ENCODE measurements around the gene CGNL1.

Gene CGNL1

GRCh38 chr15:57421110-57421509 is 44.8 kb downstream of the CGNL1 start:
- in situ Hi-C loops (cut with MboI; ENCODE audit: low sequenced_read_pairs) = no loop called here

- in situ Hi-C loops (cut with MboI; ENCODE audit: low sequenced_read_pairs) = no loop called here
These were observed 45.2 kb downstream of the CGNL1 start for GRCh38 chr15:57421551-57421950.

- in situ Hi-C loops (cut with MboI; ENCODE audit: low sequenced_read_pairs) = no loop called here
These were observed 45.9 kb downstream of the CGNL1 start for GRCh38 chr15:57422113-57422754.

GRCh38 chr15:57423599-57424140 is 47.4 kb downstream of the CGNL1 start:
- in situ Hi-C loops (cut with MboI; ENCODE audit: low sequenced_read_pairs) = no loop called here

GRCh38 chr15:57424628-57425405 is 48.5 kb downstream of the CGNL1 start:
- in situ Hi-C loops (cut with MboI; ENCODE audit: low sequenced_read_pairs) = no loop called here

- in situ Hi-C loops (cut with MboI; ENCODE audit: low sequenced_read_pairs) = no loop called here
These were observed 49.5 kb downstream of the CGNL1 start for GRCh38 chr15:57425842-57426241.

- in situ Hi-C loops (cut with MboI; ENCODE audit: low sequenced_read_pairs) = no loop called here
These were observed 51.1 kb downstream of the CGNL1 start for GRCh38 chr15:57427367-57427821.

- in situ Hi-C loops (cut with MboI; ENCODE audit: low sequenced_read_pairs) = no loop called here
These were observed 55.9 kb downstream of the CGNL1 start for GRCh38 chr15:57432141-57432741.

GRCh38 chr15:57436166-57436565 is 59.9 kb downstream of the CGNL1 start:
- in situ Hi-C loops (cut with MboI; ENCODE audit: low sequenced_read_pairs) = no loop called here

GRCh38 chr15:57436961-57437360 is 60.7 kb downstream of the CGNL1 start:
- in situ Hi-C loops (cut with MboI; ENCODE audit: low sequenced_read_pairs) = no loop called here

- in situ Hi-C loops (cut with MboI; ENCODE audit: low sequenced_read_pairs) = no loop called here
These were observed 61.3 kb downstream of the CGNL1 start for GRCh38 chr15:57437564-57437963.

- in situ Hi-C loops (cut with MboI; ENCODE audit: low sequenced_read_pairs) = no loop called here
These were observed 61.9 kb downstream of the CGNL1 start for GRCh38 chr15:57438166-57438565.

GRCh38 chr15:57439128-57440027 is 63.1 kb downstream of the CGNL1 start:
- in situ Hi-C loops (cut with MboI; ENCODE audit: low sequenced_read_pairs) = no loop called here

- in situ Hi-C loops (cut with MboI; ENCODE audit: low sequenced_read_pairs) = no loop called here
These were observed 63.9 kb downstream of the CGNL1 start for GRCh38 chr15:57440167-57440566.

GRCh38 chr15:57440799-57441198 is 64.5 kb downstream of the CGNL1 start:
- in situ Hi-C loops (cut with MboI; ENCODE audit: low sequenced_read_pairs) = no loop called here

- in situ Hi-C loops (cut with MboI; ENCODE audit: low sequenced_read_pairs) = no loop called here
These were observed 66.0 kb downstream of the CGNL1 start for GRCh38 chr15:57442335-57442734.

- in situ Hi-C loops (cut with MboI; ENCODE audit: low sequenced_read_pairs) = no loop called here
These were observed 67.2 kb downstream of the CGNL1 start for GRCh38 chr15:57443486-57443885.

- in situ Hi-C loops (cut with MboI; ENCODE audit: low sequenced_read_pairs) = no loop called here
These were observed 68.7 kb downstream of the CGNL1 start for GRCh38 chr15:57444877-57445513.

GRCh38 chr15:57445872-57446271 is 69.6 kb downstream of the CGNL1 start:
- in situ Hi-C loops (cut with MboI; ENCODE audit: low sequenced_read_pairs) = no loop called here

- in situ Hi-C loops (cut with MboI; ENCODE audit: low sequenced_read_pairs) = no loop called here
These were observed 70.1 kb downstream of the CGNL1 start for GRCh38 chr15:57446393-57446792.
